HEK293T (cell line): ENCODE measurements around the gene XPNPEP1.

Source experiments
- CTCF ChIA-PET: fragments of 350-600 bp; formaldehyde crosslinking; extraction: SDS; loops from one replicate; lab custom pipeline; 2021; ENCODE audit warnings: antibody characterized with exemption, inconsistent platforms; lab: Yijun Ruan, JAX
- POLR2A ChIA-PET: fragments of 350-600 bp; formaldehyde crosslinking; extraction: SDS; loops from one replicate; lab custom pipeline; 2020; ENCODE audit warnings: antibody characterized with exemption, inconsistent platforms; lab: Yijun Ruan, JAX
- DNase-seq: peaks from one replicate; pipeline ENCODE4 v3.0.0; 2012; ENCODE audit warnings: mixed read lengths; ENCODE audit errors: extremely low spot score
- ARNT ChIP-seq: fragments of 450-650 bp; IDR thresholded peaks from 2 replicates; pipeline ENCODE4 v1.6.1; 2017; ENCODE audit warnings: mild to moderate bottlenecking
- BHLHE40 ChIP-seq: fragments of 450-650 bp; IDR thresholded peaks from 2 replicates; pipeline ENCODE4 v1.6.1; 2016; ENCODE audit warnings: mild to moderate bottlenecking, moderate library complexity, borderline replicate concordance
- CTBP1 ChIP-seq: fragments of 450-650 bp; IDR thresholded peaks from 2 replicates; pipeline ENCODE4 v1.6.1; 2016; ENCODE audit warnings: borderline replicate concordance
- ELF4 ChIP-seq: fragments of 450-650 bp; IDR thresholded peaks from 2 replicates; pipeline ENCODE4 v1.6.1; 2017; ENCODE audit warnings: antibody characterized with exemption
- FOXM1 ChIP-seq: fragments of 450-650 bp; IDR thresholded peaks from 2 replicates; pipeline ENCODE4 v1.6.1; 2017; ENCODE audit warnings: mild to moderate bottlenecking, borderline replicate concordance
- HDGF ChIP-seq: fragments of 450-650 bp; IDR thresholded peaks from 2 replicates; pipeline ENCODE4 v1.6.1; 2017; ENCODE audit warnings: antibody characterized with exemption, borderline replicate concordance
- NFRKB ChIP-seq: fragments of 450-650 bp; IDR thresholded peaks from 2 replicates; pipeline ENCODE4 v1.6.1; 2016; ENCODE audit warnings: mild to moderate bottlenecking, moderate library complexity
- SUZ12 ChIP-seq: fragments of 450-650 bp; IDR thresholded peaks from 2 replicates; pipeline ENCODE4 v1.6.1; 2016; ENCODE audit warnings: mild to moderate bottlenecking
- TARDBP ChIP-seq: fragments of 450-650 bp; IDR thresholded peaks from 2 replicates; pipeline ENCODE4 v1.6.1; 2016
- ZNF384 ChIP-seq: fragments of 450-650 bp; IDR thresholded peaks from 2 replicates; pipeline ENCODE4 v1.6.1; 2016
- TF ChIP-seq, protein P1 (sequence below): fragments of 450-650 bp; IDR thresholded peaks from 2 replicates; pipeline ENCODE4 v1.6.1; 2016

XPNPEP1 gene

DNA sequence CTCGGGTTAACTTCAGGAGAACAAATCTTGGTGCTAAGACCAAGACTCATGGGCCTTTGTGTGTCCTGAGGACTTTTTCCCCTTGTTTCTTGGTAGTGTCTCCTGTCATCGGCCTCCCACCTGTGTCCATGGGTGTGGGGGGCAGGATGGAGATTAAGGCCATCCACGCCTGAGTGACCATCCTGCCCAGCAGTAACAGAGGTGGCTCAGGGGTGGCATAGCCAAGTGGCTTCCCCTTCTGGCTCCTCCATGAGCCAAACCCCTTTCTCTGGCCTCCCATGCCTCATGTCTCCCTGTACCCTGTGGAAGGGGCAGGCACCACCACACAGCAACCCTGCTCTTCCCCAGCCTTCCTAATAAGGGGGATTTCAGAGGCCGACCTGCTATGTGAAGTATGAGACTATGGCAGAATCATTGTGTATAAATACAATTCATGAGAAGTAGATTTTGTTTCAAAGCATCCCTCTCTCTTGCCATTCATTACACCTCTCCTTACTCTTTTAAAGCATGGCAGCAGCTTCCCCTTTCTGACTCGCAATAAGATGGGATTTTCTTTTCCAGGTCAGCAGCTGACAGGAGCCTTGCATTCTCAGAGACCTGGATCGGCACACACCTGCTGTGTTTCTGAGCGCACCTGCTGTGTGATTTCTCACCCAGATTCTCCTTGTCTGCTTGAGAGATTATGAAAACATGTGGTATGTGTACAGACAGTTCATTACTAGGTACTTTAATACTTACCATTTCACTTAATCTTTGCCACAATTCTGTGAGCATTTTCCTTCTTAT lies 102.5 kb downstream of the XPNPEP1 start:
- TF ChIP-seq FOXM1 (no peak), BHLHE40 (no peak), SUZ12 (no peak), ARNT (no peak)
- TF ChIP-seq, protein P1, sequence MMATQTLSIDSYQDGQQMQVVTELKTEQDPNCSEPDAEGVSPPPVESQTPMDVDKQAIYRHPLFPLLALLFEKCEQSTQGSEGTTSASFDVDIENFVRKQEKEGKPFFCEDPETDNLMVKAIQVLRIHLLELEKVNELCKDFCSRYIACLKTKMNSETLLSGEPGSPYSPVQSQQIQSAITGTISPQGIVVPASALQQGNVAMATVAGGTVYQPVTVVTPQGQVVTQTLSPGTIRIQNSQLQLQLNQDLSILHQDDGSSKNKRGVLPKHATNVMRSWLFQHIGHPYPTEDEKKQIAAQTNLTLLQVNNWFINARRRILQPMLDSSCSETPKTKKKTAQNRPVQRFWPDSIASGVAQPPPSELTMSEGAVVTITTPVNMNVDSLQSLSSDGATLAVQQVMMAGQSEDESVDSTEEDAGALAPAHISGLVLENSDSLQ, result no peak
- ChIA-PET CTCF (no interaction called here), POLR2A (no interaction called here)
- DNase-seq, result no peak

DNA sequence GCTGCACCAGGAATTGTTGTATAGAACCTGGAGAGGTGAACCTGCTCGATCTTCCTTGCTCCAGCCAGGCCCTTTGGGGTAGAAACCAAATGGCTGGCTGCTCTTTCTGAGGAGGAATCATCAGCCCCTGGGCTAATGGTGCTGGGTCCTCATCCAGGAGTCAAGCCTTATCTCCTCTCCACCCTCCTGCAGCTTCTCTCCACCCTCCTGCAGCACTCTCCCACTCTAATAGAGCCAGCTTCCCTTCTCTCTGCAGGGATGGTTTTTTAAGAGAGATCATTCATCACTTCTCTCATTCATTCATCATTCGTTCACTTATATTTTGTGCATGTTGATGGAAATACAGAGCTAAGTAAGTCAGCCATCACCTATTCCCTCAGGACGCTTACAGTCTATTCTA lies 103.5 kb downstream of the XPNPEP1 start:
- ChIA-PET POLR2A (no interaction called here), CTCF (no interaction called here)
- DNase-seq, result no peak
- TF ChIP-seq, protein P1, result no peak
- TF ChIP-seq SUZ12 (no peak), ZNF384 (no peak), BHLHE40 (no peak), ELF4 (no peak), CTBP1 (no peak), NFRKB (no peak), TARDBP (no peak), HDGF (no peak), FOXM1 (no peak)
